ENCODE data around the gene APH1B. TPM values are rescaled to one million over a fixed set of nuclear protein-coding genes. Genes with fewer than 3 reads are reported as not detected.

The APH1B gene
- total and polyA plus RNA-seq, 2 donors (not counting 3 experiments of a cell fraction or from before 2014, with no cell fraction given) = 14.6 to 24.6 TPM

GRCh38 chr15:63345391-63345752 is 68.0 kb downstream of the APH1B start:
- H3K27ac ChIP-seq (ENCODE audit: insufficient read depth, low read depth, low read length) = no peak overlapping the region
- no peaks in the 10 kb centered on the region for H3K9me3 ChIP-seq (replicated peaks; ENCODE audit: control insufficient read depth, insufficient read depth, low read length)
- no peak overlapping the region for H2AFZ ChIP-seq (ENCODE audit: low read depth, low read length)
- no peak for TF ChIP-seq POLR2A (IDR thresholded peaks at IDR 0.05; ENCODE audit: low read depth, low read length)
- no peak for TF ChIP-seq JUN (IDR thresholded peaks at IDR 0.05; ENCODE audit: borderline replicate concordance, insufficient read depth, insufficient read length, low read depth)
- no peaks in the 10 kb centered on the region for H3K79me2 ChIP-seq (ENCODE audit: control insufficient read depth, insufficient read depth, low read length)
- H3K4me2 ChIP-seq (ENCODE audit: insufficient read depth, low read length) = no peak overlapping the region
- intact Hi-C loops (cut with micrococcal nuclease) (no loop called here), dilution Hi-C loops (cut with MboI; ENCODE audit: extremely low pct_ligation_motif_present, low sequenced_read_pairs) (no loop called here)
- no TSS peak for BruUV-seq (replicated peaks)
- H3K27me3 ChIP-seq (ENCODE audit: control insufficient read depth in 2 of 2, insufficient read depth in 2 of 2, low read length in 2 of 2) = no peaks in the 10 kb centered on the region
- DNase-seq (ENCODE audit: low read depth, low spot score) (no peak), FAIRE-seq (no peak)
- H3K4me1 ChIP-seq (ENCODE audit: control insufficient read depth, extremely low read depth, insufficient read depth, low read length) = peaks cover 19% of the 10 kb centered on the region
- H3K9ac ChIP-seq (replicated peaks; ENCODE audit: extremely low read depth, insufficient read depth, low read length) = no peak overlapping the region
- CTCF ChIA-PET = no interaction called here
- no peaks in the 10 kb centered on the region for H4K20me1 ChIP-seq (replicated peaks; ENCODE audit: control insufficient read depth, extremely low read depth, insufficient read depth, low read length)
- POLR2A ChIA-PET = no interaction called here
- H3K36me3 ChIP-seq (ENCODE audit: control insufficient read depth in 2 of 2, extremely low read depth in 1 of 2, insufficient read depth in 2 of 2, low read length in 2 of 2) = no peaks in the 10 kb centered on the region
- no peaks in the 10 kb centered on the region for H3K9me1 ChIP-seq (replicated peaks; ENCODE audit: control insufficient read depth, extremely low read depth, insufficient read depth, low read length)
- no peak overlapping the region for H3K4me3 ChIP-seq (replicated peaks in 1 of 3; ENCODE audit: insufficient read depth in 1 of 3, low read depth in 1 of 3, low read length in 3 of 3)

GRCh38 chr15:63347074-63347857 is 69.9 kb downstream of the APH1B start:
- CTCF ChIA-PET = interaction anchor here (0.9 to 1.6 kb wide), 2 partner anchors 11 to 90 kb away, joined by 3 to 6 read pairs; no protein-coding TSS in a partner anchor
- Histone ChIP-seq H3K9me1 (replicated peaks; ENCODE audit: control insufficient read depth, extremely low read depth, insufficient read depth, low read length) (no peaks in the 10 kb centered on the region), H3K27ac (ENCODE audit: insufficient read depth, low read depth, low read length) (no peak overlapping the region), H3K27me3 (ENCODE audit: control insufficient read depth in 2 of 2, insufficient read depth in 2 of 2, low read length in 2 of 2) (no peaks in the 10 kb centered on the region), H3K4me1 (ENCODE audit: control insufficient read depth, extremely low read depth, insufficient read depth, low read length) (peaks cover 21% of the 10 kb centered on the region), H3K9ac (replicated peaks; ENCODE audit: extremely low read depth, insufficient read depth, low read length) (no peak overlapping the region), H3K4me2 (ENCODE audit: insufficient read depth, low read length) (no peak overlapping the region), H3K4me3 (replicated peaks in 1 of 3; ENCODE audit: insufficient read depth in 1 of 3, low read depth in 1 of 3, low read length in 3 of 3) (no peak overlapping the region), H2AFZ (ENCODE audit: low read depth, low read length) (no peak overlapping the region), H3K79me2 (ENCODE audit: control insufficient read depth, insufficient read depth, low read length) (no peaks in the 10 kb centered on the region), H3K9me3 (replicated peaks; ENCODE audit: control insufficient read depth, insufficient read depth, low read length) (no peaks in the 10 kb centered on the region), H3K36me3 (ENCODE audit: control insufficient read depth in 2 of 2, extremely low read depth in 1 of 2, insufficient read depth in 2 of 2, low read length in 2 of 2) (no peaks in the 10 kb centered on the region), H4K20me1 (replicated peaks; ENCODE audit: control insufficient read depth, extremely low read depth, insufficient read depth, low read length) (no peaks in the 10 kb centered on the region)
- POLR2A ChIA-PET = no interaction called here
- FAIRE-seq = no peak
- dilution Hi-C loops (cut with MboI; ENCODE audit: extremely low pct_ligation_motif_present, low sequenced_read_pairs) (no loop called here), intact Hi-C loops (cut with micrococcal nuclease) (no loop called here)
- DNase-seq (ENCODE audit: low read depth, low spot score) = no peak
- TF ChIP-seq MYC (IDR thresholded peaks at IDR 0.05; ENCODE audit: low read depth, low read length) = no peak
- TF ChIP-seq MAX (IDR thresholded peaks at IDR 0.05; ENCODE audit: insufficient read depth, insufficient read length) = no peak
- no peak for TF ChIP-seq POLR2AphosphoS5 (IDR thresholded peaks at IDR 0.05; ENCODE audit: insufficient read depth, low read depth, low read length)
- no peak for TF ChIP-seq EZH2 (IDR thresholded peaks at IDR 0.05; ENCODE audit: borderline replicate concordance, low read depth, low read length, severe bottlenecking)
- no peak for TF ChIP-seq FOS (IDR thresholded peaks at IDR 0.05; ENCODE audit: borderline replicate concordance, insufficient read depth, low read length)
- TF ChIP-seq POLR2A (IDR thresholded peaks at IDR 0.05; ENCODE audit: low read depth, low read length) = no peak
- no peak for TF ChIP-seq CTCF (IDR thresholded peaks at IDR 0.05; ENCODE audit: extremely low read depth in 1 of 2, insufficient read depth in 1 of 2, low read depth in 1 of 2, low read length in 2 of 2)
- TF ChIP-seq JUN (IDR thresholded peaks at IDR 0.05; ENCODE audit: borderline replicate concordance, insufficient read depth, insufficient read length, low read depth) = no peak
- TF ChIP-seq GATA2 (IDR thresholded peaks at IDR 0.05; ENCODE audit: insufficient read depth, insufficient read length, low read depth, low read length) = no peak
- no TSS peak for BruUV-seq (replicated peaks)
